ENCODE measurements around the gene OASL. TPM values are rescaled to one million over a fixed set of nuclear protein-coding genes. Genes with fewer than 3 reads are reported as not detected.
A peak's percentile ranks its signal among the peaks of the same experiment; 100 is the strongest.

OASL gene
- total RNA-seq, 1 donor from 2014 or later: not detected

GRCh38 chr12:121018860-121019617 is 20.0 kb downstream of the OASL start:
- H3K27me3 ChIP-seq: no peaks in the 10 kb centered on the region
- H3K4me1 ChIP-seq: peaks cover 8% of the 10 kb centered on the region
- no peak overlapping the region for H3K27ac ChIP-seq
- peaks cover 6% of the 10 kb centered on the region for H3F3A ChIP-seq (ENCODE audit: low read depth)
- TF ChIP-seq EZH2 (IDR thresholded peaks at IDR 0.05) (no peak), EZH2phosphoT487 (IDR thresholded peaks at IDR 0.05) (no peak)
- H3K27ac Mint-ChIP-seq: no peak overlapping the region
- peaks cover 9% of the 10 kb centered on the region for H3K27me3 Mint-ChIP-seq (ENCODE audit: insufficient read depth, low read depth)
- peaks cover 16% of the 10 kb centered on the region for H3K4me1 Mint-ChIP-seq
- H3K4me3 ChIP-seq: no peak overlapping the region
- H3K4me3 Mint-ChIP-seq: no peak overlapping the region
- H2AFZ ChIP-seq (replicated peaks): no peak overlapping the region
- no peak overlapping the region for H3K9ac ChIP-seq
- no peaks in the 10 kb centered on the region for H3K9me3 ChIP-seq (ENCODE audit: low read depth)
- no peaks in the 10 kb centered on the region for H3K9me3 Mint-ChIP-seq
- no peaks in the 10 kb centered on the region for H3K36me3 Mint-ChIP-seq
- no peak for DNase-seq (ENCODE audit: low spot score)
- H3K4me2 ChIP-seq: no peak overlapping the region
- H3K79me2 ChIP-seq (ENCODE audit: low read depth): peaks cover 16% of the 10 kb centered on the region
- no peaks in the 10 kb centered on the region for H3K36me3 ChIP-seq
- H4K20me1 ChIP-seq (ENCODE audit: low read depth): no peaks in the 10 kb centered on the region

GRCh38 chr12:121017966-121018491 is 21.0 kb downstream of the OASL start:
- peaks cover 16% of the 10 kb centered on the region for H3K4me1 Mint-ChIP-seq
- H3K36me3 Mint-ChIP-seq: no peaks in the 10 kb centered on the region
- Histone ChIP-seq H3K9ac (no peak overlapping the region), H3K27me3 (no peaks in the 10 kb centered on the region), H3K4me2 (no peak overlapping the region), H3K79me2 (ENCODE audit: low read depth) (peaks cover 16% of the 10 kb centered on the region), H3K4me3 (no peak overlapping the region), H3K36me3 (no peaks in the 10 kb centered on the region), H3K9me3 (ENCODE audit: low read depth) (no peaks in the 10 kb centered on the region), H2AFZ (replicated peaks) (no peak overlapping the region), H4K20me1 (ENCODE audit: low read depth) (no peaks in the 10 kb centered on the region), H3K4me1 (peaks cover 8% of the 10 kb centered on the region), H3F3A (ENCODE audit: low read depth) (peaks cover 6% of the 10 kb centered on the region), H3K27ac (no peak overlapping the region)
- no peak for DNase-seq (ENCODE audit: low spot score)
- H3K27me3 Mint-ChIP-seq (ENCODE audit: insufficient read depth, low read depth): peaks cover 8% of the 10 kb centered on the region
- no peak for TF ChIP-seq EZH2 (IDR thresholded peaks at IDR 0.05)
- TF ChIP-seq CTCF (IDR thresholded peaks at IDR 0.05): no peak
- no peak for TF ChIP-seq EZH2phosphoT487 (IDR thresholded peaks at IDR 0.05)
- no peak overlapping the region for H3K4me3 Mint-ChIP-seq
- H3K9me3 Mint-ChIP-seq: no peaks in the 10 kb centered on the region
- H3K27ac Mint-ChIP-seq: no peak overlapping the region

DNA sequence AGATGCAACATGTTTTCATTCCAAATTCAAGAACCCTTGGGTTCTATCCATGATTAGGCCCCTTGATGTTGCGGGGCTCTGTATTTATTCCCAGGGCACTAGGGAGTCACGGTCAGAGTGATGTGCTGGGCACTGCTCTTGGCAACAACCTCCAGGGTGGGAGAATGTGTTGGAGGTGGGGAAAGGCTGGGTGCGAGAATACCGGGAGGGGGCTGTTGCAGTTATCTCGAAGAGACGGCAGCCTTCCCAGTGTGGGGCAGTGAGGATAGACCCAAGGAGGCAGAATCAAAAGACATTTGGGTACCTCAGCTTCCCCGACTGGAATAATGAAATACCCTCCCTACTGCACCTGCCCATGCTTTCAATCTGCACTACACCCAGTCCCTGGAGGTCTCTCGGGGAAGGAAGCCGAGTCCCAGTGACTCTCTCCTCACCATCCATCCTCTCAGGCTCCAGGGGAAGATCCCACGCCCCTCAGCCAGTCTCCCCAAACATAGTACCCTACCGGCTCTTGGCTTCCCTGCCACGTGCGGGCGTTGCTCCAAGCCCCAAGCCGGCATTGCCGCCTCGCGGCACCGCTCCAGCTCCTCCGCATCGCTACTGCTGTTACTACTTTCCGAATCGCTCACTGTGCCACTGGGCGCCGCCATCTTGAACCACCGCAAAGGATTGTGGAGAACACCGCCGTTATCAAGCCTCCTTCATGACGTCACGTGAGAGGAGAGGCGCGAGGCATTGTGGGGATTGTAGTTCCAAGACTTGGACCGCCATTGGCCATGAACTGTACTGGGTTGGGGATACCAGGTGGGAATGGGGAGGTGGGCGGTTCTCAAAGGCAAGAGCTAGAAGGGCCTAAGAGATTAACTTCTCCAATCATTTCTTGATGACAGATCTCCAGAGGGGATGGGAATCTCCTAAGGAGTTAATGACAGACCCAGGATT is 22.9 kb downstream of the OASL start, which contains the start of gene C12orf43:
Gene C12orf43, minus strand, starts transcription at position 663 of the 942 bp plus-strand sequence. Its CDS starts 13 bp downstream, at position 650.
- H3K79me2 ChIP-seq (ENCODE audit: low read depth): peaks cover 16% of the 10 kb centered on the region
- DNase-seq (ENCODE audit: low spot score): peak; percentile 96
- H3K9me3 Mint-ChIP-seq: no peaks in the 10 kb centered on the region
- H3K4me1 ChIP-seq: peaks cover 8% of the 10 kb centered on the region
- peaks cover 3% of the 10 kb centered on the region for H3K36me3 Mint-ChIP-seq
- peak within 1 kb of the TSS; percentile 91 for H3K27ac ChIP-seq
- no peaks in the 10 kb centered on the region for H4K20me1 ChIP-seq (ENCODE audit: low read depth)
- H3K4me3 Mint-ChIP-seq: peak within 1 kb of the TSS; percentile 99
- peak within 1 kb of the TSS; percentile 100 for H3K4me2 ChIP-seq
- H3K27me3 Mint-ChIP-seq (ENCODE audit: insufficient read depth, low read depth): peaks cover 8% of the 10 kb centered on the region
- no peaks in the 10 kb centered on the region for H3K36me3 ChIP-seq
- peaks cover 16% of the 10 kb centered on the region for H3K4me1 Mint-ChIP-seq
- no peak for TF ChIP-seq CTCF (IDR thresholded peaks at IDR 0.05)
- TF ChIP-seq EZH2phosphoT487 (IDR thresholded peaks at IDR 0.05): no peak
- TF ChIP-seq EZH2 (IDR thresholded peaks at IDR 0.05): no peak
- peak within 1 kb of the TSS; percentile 97 for H2AFZ ChIP-seq (replicated peaks)
- peak within 1 kb of the TSS; percentile 97 for H3K9ac ChIP-seq
- no peaks in the 10 kb centered on the region for H3K9me3 ChIP-seq (ENCODE audit: low read depth)
- peak within 1 kb of the TSS; percentile 89 for H3K27ac Mint-ChIP-seq
- peak within 1 kb of the TSS; percentile 99 for H3K4me3 ChIP-seq
- H3F3A ChIP-seq (ENCODE audit: low read depth): peaks cover 6% of the 10 kb centered on the region
- H3K27me3 ChIP-seq: no peaks in the 10 kb centered on the region
